Naive thymus-derived CD8-positive, alpha-beta T cell (primary cell): ENCODE measurements around the gene SLC22A12. TPM values are rescaled to one million over a fixed set of nuclear protein-coding genes. Genes with fewer than 3 reads are reported as not detected.

Source experiments
- ATAC-seq, 2 donors: fragments of 150-1000 bp; cut with Tn5 transposase in 1 of 2; sonication (Bioruptor Pico), chemical (Tn5 transposase) in 1 of 2; 1 replicate in 1 of 2; 2 replicates in 1 of 2; pipeline ENCODE4 v1.10.0; 2021; ENCODE audit warnings: mild to moderate bottlenecking in 2 of 2, moderate library complexity in 2 of 2
- POLR2A ChIA-PET: fragments of 350-600 bp; sonication (Branson Sonifier 250); formaldehyde crosslinking; loops from one replicate; lab custom pipeline; 2021; ENCODE audit warnings: antibody characterized with exemption; lab: Charles Lee
- DNase-seq, 10 donors: peaks; one replicate each; pipeline versions ENCODE4 v3.0.0 to v3.0.0-alpha.2; 2020 to 2022
- H3K27ac Mint-ChIP-seq, 10 donors: one replicate each; pipeline ENCODE4 v1.8.0; 2020 to 2022; ENCODE audit warnings: mild to moderate bottlenecking in 10 of 10, mixed read lengths in 10 of 10, moderate library complexity in 4 of 10, inconsistent platforms in 1 of 10
- H3K27me3 Mint-ChIP-seq, 5 donors: one replicate each; pipeline ENCODE4 v1.8.0; 2021 to 2022; ENCODE audit warnings: mixed read lengths in 5 of 5
- H3K36me3 Mint-ChIP-seq, 3 donors: one replicate each; pipeline ENCODE4 v1.8.0; 2020 to 2022; ENCODE audit warnings: mixed read lengths in 3 of 3, mild to moderate bottlenecking in 2 of 3, inconsistent platforms in 1 of 3
- H3K4me1 Mint-ChIP-seq, 4 donors: one replicate each; pipeline ENCODE4 v1.8.0; 2021 to 2022; ENCODE audit warnings: mixed read lengths in 4 of 4
- H3K4me3 Mint-ChIP-seq, 10 donors: one replicate each; pipeline ENCODE4 v1.8.0; 2020 to 2022; ENCODE audit warnings: mild to moderate bottlenecking in 10 of 10, mixed read lengths in 10 of 10, moderate library complexity in 6 of 10, inconsistent platforms in 1 of 10
- H3K9me3 Mint-ChIP-seq, 9 donors: one replicate each; pipeline ENCODE4 v1.8.0; 2020 to 2022; ENCODE audit warnings: mixed read lengths in 9 of 9, mild to moderate bottlenecking in 3 of 9, inconsistent platforms in 1 of 9, moderate library complexity in 1 of 9
- polyA plus RNA-seq, 3 donors: library from polyadenylated mRNA; unstranded; fragments of 300-500 nt; fragmentation: Illumina TruSeq; gene quantifications; one replicate each; pipeline ENCODE4 v1.2.3, GENCODE V29; 2021
- total RNA-seq, 8 experiments: library from RNA in 2 of 8; stranded (reverse) in 2 of 8; gene quantifications; one replicate each; pipeline ENCODE4 v1.2.3 and lab custom pipeline; 2021 to 2026

SLC22A12 gene
- total RNA-seq (not detected), polyA plus RNA-seq (not detected), total RNA-seq (lab: John Stamatoyannopoulos, UW) (0 reads per million in 6 experiments)

DNA sequence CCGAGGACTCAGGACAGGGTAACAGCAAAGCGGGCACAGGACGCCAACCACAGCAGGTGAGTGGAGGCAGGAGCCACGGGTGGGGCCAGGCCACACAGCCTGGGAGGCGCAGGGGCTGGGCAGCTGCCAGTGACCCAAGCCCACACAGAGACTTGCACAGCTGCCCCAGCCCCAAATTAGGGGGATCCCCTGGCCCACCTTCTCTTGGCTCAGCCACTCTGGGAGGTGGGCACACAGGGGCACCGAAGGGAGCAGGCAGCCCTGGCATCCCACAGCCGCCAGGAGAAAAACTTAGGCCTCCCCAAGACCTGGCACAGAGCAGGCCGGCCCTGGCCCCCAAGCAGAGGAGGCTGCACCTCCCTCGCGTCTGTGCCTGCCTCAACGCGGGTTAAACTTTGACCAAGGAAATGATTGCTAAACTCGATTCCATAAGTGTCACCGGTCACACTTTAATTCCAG lies at the start of gene SLC22A12:
Gene SLC22A12, plus strand, starts transcription at position 458 of the 459 bp plus-strand sequence. CDS start 337 bp downstream, outside the sequence.
- no peaks in the 10 kb centered on the region for H3K4me1 Mint-ChIP-seq
- ATAC-seq (no peak), DNase-seq (peak in 1 of 10 donors; percentile 53)
- no peak within 1 kb of the TSS for H3K27ac Mint-ChIP-seq
- peaks cover 0 to 22% (median 11%) of the 10 kb centered on the region in 9 donors for H3K9me3 Mint-ChIP-seq
- peaks cover 6 to 16% (median 10%) of the 10 kb centered on the region in 5 donors for H3K27me3 Mint-ChIP-seq
- POLR2A ChIA-PET, result no interaction called here
- no peak within 1 kb of the TSS for H3K4me3 Mint-ChIP-seq
- peaks cover 0 to 11% (median 0%) of the 10 kb centered on the region in 3 donors for H3K36me3 Mint-ChIP-seq

DNA sequence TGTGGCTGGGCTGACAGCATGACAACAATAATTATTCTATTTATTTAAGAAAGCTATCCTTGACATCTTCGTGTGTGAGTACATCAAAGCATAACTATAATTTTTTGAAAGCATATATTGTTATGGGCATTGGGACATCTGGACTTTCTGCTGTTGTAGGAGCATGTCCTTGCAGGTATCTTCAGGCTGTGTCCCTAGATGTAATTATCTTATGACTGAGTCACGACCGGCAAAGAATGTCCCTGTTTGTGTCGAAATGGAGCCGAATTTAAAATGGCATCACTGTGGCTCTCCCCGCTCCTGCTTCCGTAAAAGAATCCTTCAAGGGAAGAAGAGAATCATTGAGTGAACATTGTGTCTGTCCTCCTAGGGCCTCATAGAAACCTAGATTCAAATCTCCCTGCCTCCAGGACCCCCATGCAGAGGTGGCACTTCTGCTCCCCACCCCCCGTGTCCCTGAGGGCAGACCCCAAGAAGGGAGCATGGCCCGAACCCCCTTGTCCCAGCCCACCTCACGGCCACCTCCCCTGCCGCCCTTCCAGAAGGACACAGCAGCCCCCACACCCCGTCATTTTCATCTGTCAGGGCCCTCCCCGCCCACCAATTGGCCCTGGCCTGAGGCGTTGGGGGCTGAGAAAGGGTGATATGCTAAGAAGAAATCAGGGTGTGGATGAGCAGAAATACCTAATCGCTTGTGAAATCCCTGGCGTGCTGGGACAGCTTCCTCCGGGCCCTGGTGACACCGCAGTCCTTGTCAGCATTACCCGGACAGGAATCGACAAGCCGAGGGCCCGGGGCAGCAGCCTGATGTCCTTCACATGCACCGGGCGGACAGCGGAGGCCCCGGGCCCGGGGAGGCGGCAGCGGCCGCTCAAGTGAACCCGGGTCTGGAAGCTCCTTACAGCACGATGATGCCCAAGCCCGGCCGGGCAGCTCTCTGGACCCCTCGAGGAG lies 48.6 kb upstream of the SLC22A12 start:
- peaks cover 0 to 4% (median 0%) of the 10 kb centered on the region in 9 donors for H3K9me3 Mint-ChIP-seq

DNA sequence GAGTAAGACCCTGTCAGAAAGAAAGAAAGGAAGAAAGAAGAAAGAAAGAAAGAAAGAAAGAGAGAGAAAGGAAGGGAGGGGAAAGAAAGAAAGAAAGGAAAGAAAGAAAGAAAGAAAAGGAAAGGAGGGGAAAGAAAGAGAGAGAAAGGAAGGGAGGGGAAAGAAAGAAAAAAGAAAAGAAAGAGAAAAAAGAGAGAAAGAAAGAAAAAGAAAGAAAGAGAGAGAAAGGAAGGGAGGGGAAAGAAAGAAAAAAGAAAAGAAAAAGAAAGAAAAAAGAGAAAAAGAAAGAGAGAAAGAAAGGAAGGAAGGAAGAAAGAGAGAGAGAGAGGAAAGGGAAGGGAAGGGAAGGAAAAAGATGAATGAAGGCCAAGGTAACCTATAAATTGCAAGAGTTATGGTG lies 47.2 kb upstream of the SLC22A12 start:
- Mint-ChIP-seq H3K27ac (no peak overlapping the region), H3K36me3 (no peaks in the 10 kb centered on the region), H3K4me3 (no peak overlapping the region), H3K9me3 (peaks cover 0 to 4% (median 0%) of the 10 kb centered on the region in 9 donors), H3K27me3 (peaks cover 0 to 20% (median 5%) of the 10 kb centered on the region in 5 donors), H3K4me1 (peaks cover 0 to 8% (median 2%) of the 10 kb centered on the region in 4 donors)
- POLR2A ChIA-PET, result no interaction called here
- DNase-seq (no peak), ATAC-seq (no peak)

More for the DNA sequence above, 48.6 kb upstream of the SLC22A12 start:
- H3K27ac Mint-ChIP-seq, result no peak overlapping the region
- H3K4me1 Mint-ChIP-seq, result peaks cover 0 to 8% (median under 1%) of the 10 kb centered on the region in 4 donors
- H3K36me3 Mint-ChIP-seq, result no peaks in the 10 kb centered on the region
- POLR2A ChIA-PET, result no interaction called here
- no peak overlapping the region for H3K4me3 Mint-ChIP-seq
- ATAC-seq (no peak), DNase-seq (peak in 1 of 10 donors; percentile 51)
- H3K27me3 Mint-ChIP-seq, result peaks cover 0 to 30% (median 5%) of the 10 kb centered on the region in 5 donors

DNA sequence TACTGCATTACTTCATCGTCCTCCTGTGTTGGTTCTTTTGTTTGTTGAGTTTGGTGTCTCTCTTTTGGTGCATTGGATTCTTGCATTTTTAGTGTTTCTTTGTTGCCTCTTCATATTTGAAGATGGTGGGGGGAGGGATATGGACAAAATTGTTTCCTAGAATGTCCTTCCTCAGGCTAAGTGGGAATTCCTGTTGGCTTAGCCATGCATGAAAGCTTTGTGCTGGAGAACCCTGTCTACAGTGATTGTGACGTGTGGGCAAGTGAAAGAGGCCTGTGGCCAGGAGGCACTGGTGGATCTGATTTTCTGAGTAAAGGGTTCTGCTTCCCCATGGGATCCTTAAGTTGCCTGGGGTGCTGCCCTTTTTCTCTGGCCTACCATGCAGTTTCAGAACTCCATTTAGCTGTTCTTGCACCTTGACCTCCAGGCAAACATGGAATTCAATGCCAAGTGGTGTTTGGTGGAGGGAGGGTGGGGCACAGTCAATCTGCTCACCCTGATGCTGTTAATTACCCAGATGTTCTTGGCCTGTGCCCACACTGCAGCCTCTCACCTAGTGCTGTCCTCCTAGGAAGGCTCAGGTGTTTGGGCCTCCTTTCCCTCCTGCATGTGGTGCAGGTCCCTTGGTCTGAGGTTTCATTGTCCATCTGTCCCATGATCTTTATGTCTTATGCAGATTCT lies 46.3 kb upstream of the SLC22A12 start:
- peak overlapping the region in 1 of 10 donors; percentile 8 for H3K27ac Mint-ChIP-seq
- peaks cover 0 to 14% (median 2%) of the 10 kb centered on the region in 5 donors for H3K27me3 Mint-ChIP-seq
- DNase-seq (peak in 1 of 10 donors; percentile 32), ATAC-seq (no peak)
- POLR2A ChIA-PET, result no interaction called here
- no peak overlapping the region for H3K4me3 Mint-ChIP-seq
- H3K36me3 Mint-ChIP-seq, result no peaks in the 10 kb centered on the region
- peaks cover 0 to 4% (median 2%) of the 10 kb centered on the region in 4 donors for H3K4me1 Mint-ChIP-seq
- H3K9me3 Mint-ChIP-seq, result peaks cover 0 to 4% (median 0%) of the 10 kb centered on the region in 9 donors

DNA sequence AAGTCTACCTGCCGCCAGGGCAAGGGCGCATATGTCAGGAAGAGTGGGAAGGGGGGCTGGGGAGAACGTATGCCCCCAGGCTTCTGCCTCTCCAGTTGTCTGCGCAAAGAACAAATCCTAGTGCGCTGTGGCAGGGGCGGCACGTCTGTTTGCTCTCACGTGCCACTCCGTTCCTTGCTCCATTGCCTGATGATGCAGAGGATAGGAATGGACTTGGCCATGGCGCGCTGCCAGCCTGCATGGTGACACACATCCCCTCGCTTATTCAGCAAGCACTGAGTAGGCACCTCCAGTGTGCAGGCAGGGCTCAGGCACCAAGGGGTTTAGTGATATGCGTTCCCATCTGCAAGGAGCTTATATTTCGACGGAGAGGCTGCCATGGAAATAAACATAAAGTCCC lies 45.4 kb upstream of the SLC22A12 start:
- Mint-ChIP-seq H3K4me3 (no peak overlapping the region), H3K4me1 (peaks cover 0 to 5% (median 0%) of the 10 kb centered on the region in 4 donors), H3K36me3 (no peaks in the 10 kb centered on the region), H3K9me3 (peaks cover 0 to 4% (median 0%) of the 10 kb centered on the region in 9 donors), H3K27ac (no peak overlapping the region), H3K27me3 (peaks cover 0 to 9% (median 1%) of the 10 kb centered on the region in 5 donors)
- ATAC-seq (no peak), DNase-seq (peak in 1 of 10 donors; percentile 28)
- POLR2A ChIA-PET, result no interaction called here

DNA sequence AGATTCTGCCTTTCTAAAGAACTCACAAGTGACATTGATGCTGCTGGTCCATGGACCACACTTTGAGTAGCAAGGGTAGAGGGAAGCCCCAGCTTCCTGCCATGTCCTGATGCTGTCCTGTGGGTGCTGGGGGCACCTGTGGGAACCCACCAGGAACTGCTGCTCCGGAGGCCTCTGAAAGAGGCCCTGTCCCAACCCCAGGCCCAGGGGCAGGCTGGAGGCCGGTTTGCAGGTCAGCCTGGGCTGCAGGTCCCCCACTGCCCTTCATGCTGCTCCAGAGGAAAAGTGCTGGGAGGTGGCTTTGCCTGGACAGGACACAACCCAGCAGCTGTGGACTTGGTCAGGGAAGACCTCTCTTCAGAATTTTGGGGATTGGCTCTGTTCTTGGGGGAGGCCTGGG lies 44.8 kb upstream of the SLC22A12 start:
- H3K36me3 Mint-ChIP-seq, result no peaks in the 10 kb centered on the region
- peaks cover 0 to 4% (median 0%) of the 10 kb centered on the region in 9 donors for H3K9me3 Mint-ChIP-seq
- peak overlapping the region in 1 of 10 donors; percentile 11 for H3K27ac Mint-ChIP-seq
- H3K4me3 Mint-ChIP-seq, result no peak overlapping the region
- POLR2A ChIA-PET, result no interaction called here
- peaks cover 0 to 5% (median 0%) of the 10 kb centered on the region in 4 donors for H3K4me1 Mint-ChIP-seq
- ATAC-seq (no peak), DNase-seq (peak in 1 of 10 donors; percentile 45)
- peaks cover 0 to 8% (median 1%) of the 10 kb centered on the region in 5 donors for H3K27me3 Mint-ChIP-seq

DNA sequence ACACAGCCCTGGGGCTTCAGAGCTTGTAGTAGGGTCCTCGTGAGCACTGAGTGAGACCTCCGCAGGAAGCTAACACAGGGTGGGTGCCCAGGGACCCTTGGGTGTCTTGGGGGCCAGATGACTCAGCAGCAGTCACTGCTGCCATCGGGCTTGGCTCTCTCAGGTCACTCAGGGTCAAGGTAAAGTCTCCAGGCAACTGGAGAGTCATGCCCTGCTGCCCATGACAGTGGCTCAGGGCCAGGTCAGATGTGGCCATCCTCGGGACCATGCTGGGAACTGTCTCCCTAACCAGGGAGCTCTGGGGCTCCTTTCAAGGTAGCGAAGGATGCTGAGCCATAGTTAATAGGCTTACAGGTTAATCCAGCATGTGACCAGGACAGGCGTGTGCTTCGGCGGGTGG lies 44.4 kb upstream of the SLC22A12 start:
- Mint-ChIP-seq H3K9me3 (peaks cover 0 to 4% (median 0%) of the 10 kb centered on the region in 9 donors), H3K27me3 (peaks cover 0 to 5% (median 1%) of the 10 kb centered on the region in 5 donors), H3K36me3 (no peaks in the 10 kb centered on the region), H3K4me1 (peaks cover 0 to 5% (median 0%) of the 10 kb centered on the region in 4 donors), H3K27ac (no peak overlapping the region), H3K4me3 (no peak overlapping the region)
- DNase-seq, result no peak
- POLR2A ChIA-PET, result no interaction called here
- no peak for ATAC-seq

DNA sequence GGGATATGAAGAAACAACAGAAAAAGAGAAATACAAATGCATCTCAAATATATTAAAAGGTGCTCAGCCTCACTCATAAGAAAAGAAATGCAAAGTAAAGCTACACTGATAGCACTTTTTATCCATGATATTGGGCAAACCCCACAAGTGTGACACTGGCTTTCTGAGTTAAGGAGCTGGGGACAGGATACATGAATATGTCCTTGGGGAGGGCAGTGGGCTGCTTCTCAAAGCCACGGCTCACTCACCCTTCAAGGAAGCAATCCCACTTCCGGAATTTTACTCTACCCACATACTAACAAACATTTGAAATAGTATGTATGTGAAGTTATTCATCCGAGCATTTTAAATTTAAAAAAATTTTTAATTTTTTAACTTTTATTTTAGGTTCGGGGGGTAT lies 41.1 kb upstream of the SLC22A12 start:
- Mint-ChIP-seq H3K36me3 (no peaks in the 10 kb centered on the region), H3K27me3 (peaks cover 0 to 5% (median 1%) of the 10 kb centered on the region in 5 donors), H3K27ac (no peak overlapping the region), H3K9me3 (peaks cover 0 to 10% (median 0%) of the 10 kb centered on the region in 9 donors), H3K4me1 (peaks cover 3 to 11% (median 4%) of the 10 kb centered on the region in 4 donors), H3K4me3 (no peak overlapping the region)
- POLR2A ChIA-PET, result no interaction called here
- DNase-seq (no peak), ATAC-seq (no peak)

DNA sequence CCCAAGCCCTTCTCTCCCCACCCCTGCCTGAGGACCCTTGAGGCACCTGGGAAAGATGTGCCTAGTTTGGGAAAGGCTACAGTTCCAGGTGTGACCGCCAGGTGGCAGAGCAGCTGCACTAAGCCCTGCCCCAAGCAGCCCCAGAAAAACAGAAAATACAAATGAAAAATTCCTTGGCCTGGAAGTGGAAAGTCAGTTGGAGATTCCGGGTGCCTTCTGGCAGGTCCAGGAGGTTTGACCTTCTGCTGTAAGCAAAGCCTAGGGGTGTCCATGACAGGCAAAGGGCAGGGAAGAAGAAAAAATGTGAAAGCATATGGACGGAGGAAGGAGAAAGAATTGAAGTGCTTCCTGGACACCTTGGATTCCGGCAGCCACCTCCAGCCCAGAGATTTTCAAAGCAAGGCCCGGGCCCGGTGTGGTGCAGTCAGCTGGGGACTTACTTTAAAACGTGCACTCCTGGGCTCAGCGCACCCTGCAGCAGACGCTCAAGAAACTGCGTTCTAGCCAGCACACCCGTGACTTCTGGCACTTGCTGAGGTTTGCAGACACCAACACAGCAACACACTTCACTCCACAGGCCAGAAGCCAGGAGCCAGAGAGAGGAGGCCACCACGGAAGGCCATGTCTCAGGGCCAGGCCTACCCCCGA lies 37.3 kb upstream of the SLC22A12 start:
- H3K27me3 Mint-ChIP-seq, result peaks cover 0 to 1% (median 0%) of the 10 kb centered on the region in 5 donors
- ATAC-seq, result peak in 1 of 2 donors; percentile 32
- H3K4me3 Mint-ChIP-seq, result peak overlapping the region in 1 of 10 donors; percentile 11
- H3K36me3 Mint-ChIP-seq, result no peaks in the 10 kb centered on the region
- peak in 9 of 10 donors; percentile 18 to 53 (median 51) for DNase-seq
- H3K4me1 Mint-ChIP-seq, result peaks cover 2 to 18% (median 12%) of the 10 kb centered on the region in 4 donors
- peaks cover 0 to 10% (median 0%) of the 10 kb centered on the region in 9 donors for H3K9me3 Mint-ChIP-seq
- POLR2A ChIA-PET, result no interaction called here
- H3K27ac Mint-ChIP-seq, result peak overlapping the region in 2 of 10 donors; percentile 56 to 60

DNA sequence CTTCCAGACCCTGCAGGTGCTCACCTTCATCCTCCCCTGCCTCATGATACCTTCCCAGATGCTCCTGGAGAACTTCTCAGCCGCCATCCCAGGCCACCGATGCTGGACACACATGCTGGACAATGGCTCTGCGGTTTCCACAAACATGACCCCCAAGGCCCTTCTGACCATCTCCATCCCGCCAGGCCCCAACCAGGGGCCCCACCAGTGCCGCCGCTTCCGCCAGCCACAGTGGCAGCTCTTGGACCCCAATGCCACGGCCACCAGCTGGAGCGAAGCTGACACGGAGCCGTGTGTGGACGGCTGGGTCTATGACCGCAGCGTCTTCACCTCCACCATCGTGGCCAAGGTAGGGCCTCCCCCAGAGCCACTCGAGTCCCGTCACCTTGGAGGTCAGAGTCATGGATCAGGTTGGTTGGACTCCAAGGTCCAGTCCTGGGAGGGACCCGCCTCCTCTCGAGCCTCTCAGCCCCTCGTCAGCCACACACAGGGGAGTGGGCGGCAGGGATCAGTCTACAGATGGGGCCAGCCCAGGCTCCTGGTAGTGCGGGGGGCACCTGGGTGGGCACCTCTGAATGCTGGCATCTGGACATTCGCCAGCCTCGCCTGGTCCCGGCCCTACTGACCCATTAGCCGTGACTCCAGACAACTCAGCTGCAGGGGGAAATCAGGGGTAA lies 34.8 kb upstream of the SLC22A12 start:
- no peaks in the 10 kb centered on the region for H3K36me3 Mint-ChIP-seq
- DNase-seq (no peak), ATAC-seq (no peak)
- peaks cover 0 to 10% (median 0%) of the 10 kb centered on the region in 9 donors for H3K9me3 Mint-ChIP-seq
- no peak overlapping the region for H3K4me3 Mint-ChIP-seq
- POLR2A ChIA-PET, result no interaction called here
- peaks cover 0 to 18% (median 12%) of the 10 kb centered on the region in 4 donors for H3K4me1 Mint-ChIP-seq
- peaks cover 0 to 10% (median 0%) of the 10 kb centered on the region in 5 donors for H3K27me3 Mint-ChIP-seq
- no peak overlapping the region for H3K27ac Mint-ChIP-seq

DNA sequence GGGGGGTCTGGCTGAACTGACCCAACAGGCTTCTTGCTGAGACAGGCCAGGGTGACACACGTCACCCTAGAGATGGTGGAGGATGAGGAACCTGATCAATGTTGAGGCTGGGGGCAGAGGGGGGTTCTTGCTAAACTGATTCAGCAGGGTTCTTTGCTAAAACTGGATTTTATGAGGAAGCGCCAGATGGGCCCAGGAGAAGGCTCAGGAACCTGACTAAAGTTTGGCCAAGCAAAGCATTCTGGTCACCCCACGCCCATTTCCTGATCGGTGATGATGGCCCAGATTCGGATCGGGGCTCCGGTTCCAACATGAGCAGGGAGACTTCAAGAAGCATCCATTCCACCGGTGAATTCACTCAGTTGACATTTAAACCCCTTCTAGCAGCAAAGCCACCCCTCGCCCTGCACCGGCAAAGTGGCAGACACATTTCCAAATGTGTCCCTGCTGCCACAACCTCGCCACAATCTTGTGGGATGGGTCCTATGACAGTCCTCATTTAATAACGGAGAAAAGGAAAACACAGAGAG lies 34.2 kb upstream of the SLC22A12 start:
- Mint-ChIP-seq H3K4me3 (no peak overlapping the region), H3K4me1 (peaks cover 0 to 18% (median 12%) of the 10 kb centered on the region in 4 donors), H3K27ac (peak overlapping the region in 1 of 10 donors; percentile 48), H3K27me3 (peaks cover 0 to 10% (median 0%) of the 10 kb centered on the region in 5 donors), H3K36me3 (no peaks in the 10 kb centered on the region), H3K9me3 (peaks cover 0 to 10% (median 0%) of the 10 kb centered on the region in 9 donors)
- POLR2A ChIA-PET, result no interaction called here
- no peak for ATAC-seq
- DNase-seq, result no peak
